ENCODE data around the gene TMEM61. TPM values are rescaled to one million over a fixed set of nuclear protein-coding genes. Genes with fewer than 3 reads are reported as not detected.

TMEM61 gene
- total and polyA plus RNA-seq, 2 of the 8 experiments (the other 6 are each of a cell fraction or from before 2014, with no cell fraction given) = 0.54 to 1.4 TPM

DNA sequence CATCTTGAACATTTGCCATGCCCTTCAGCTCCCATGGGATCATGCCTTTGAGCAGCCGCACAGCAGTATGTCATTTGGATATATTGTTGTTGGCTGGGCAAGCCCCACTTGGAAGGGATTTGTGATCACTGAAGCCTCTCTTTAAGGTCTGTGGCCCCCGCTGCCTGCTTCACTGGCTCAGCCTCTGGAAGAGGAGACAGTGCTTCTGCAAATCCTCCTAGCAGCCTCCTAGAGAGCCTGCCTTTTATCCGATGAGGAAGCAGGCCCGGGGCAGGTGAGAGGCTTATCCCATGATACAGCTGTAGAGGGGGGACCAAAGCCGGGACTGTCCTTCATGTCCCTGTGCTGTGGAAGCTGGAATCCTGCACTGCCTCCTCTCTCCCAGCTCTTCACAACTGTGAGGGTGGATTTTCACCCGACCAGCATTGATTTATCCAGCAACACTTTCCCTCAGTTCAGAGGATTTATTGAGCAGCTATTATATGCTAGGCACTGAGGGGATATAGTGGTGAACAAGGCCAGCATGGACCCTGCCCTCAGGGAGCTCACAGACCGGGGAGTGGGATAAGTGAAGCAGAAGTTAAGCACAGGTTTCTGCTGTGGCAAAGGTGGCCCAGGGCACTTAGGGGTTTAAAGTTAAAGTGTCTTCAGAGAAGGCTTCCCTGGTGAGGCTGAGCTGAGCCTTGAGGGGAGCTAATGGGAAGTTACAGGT lies 3.9 kb downstream of the TMEM61 start:
- Histone ChIP-seq H3K4me3 (ENCODE audit: extremely low read depth in 1 of 4, insufficient read depth in 2 of 4, low read depth in 3 of 4, low read length in 4 of 4) (no peak overlapping the region), H2BK5ac (ENCODE audit: low read depth, low read length) (no peak overlapping the region), H4K5ac (ENCODE audit: insufficient read length, low read depth, low read length) (no peak overlapping the region), H3K14ac (ENCODE audit: insufficient read length) (no peak overlapping the region), H2BK15ac (ENCODE audit: low read length) (no peak overlapping the region), H3K79me2 (ENCODE audit: control insufficient read depth in 1 of 2, insufficient read depth in 2 of 2, low read length in 2 of 2) (no peaks in the 10 kb centered on the region), H4K8ac (ENCODE audit: extremely low read depth, insufficient read depth, low read length) (no peak overlapping the region), H2BK20ac (ENCODE audit: low read length) (no peak overlapping the region), H3K56ac (replicated peaks; ENCODE audit: insufficient read length, low read depth, low read length) (no peak overlapping the region), H3K23me2 (ENCODE audit: low read depth, low read length) (peaks cover 8% of the 10 kb centered on the region), H2BK12ac (ENCODE audit: low read depth, low read length) (peak overlapping the region; percentile 39; the same call in 1 of the 2 replicates), H3K27me3 (replicated peaks in 1 of 4; ENCODE audit: control insufficient read depth in 3 of 4, extremely low read depth in 1 of 4, insufficient read depth in 3 of 4, low read length in 3 of 4) (peaks cover 0 to 22% (median 14%) of the 10 kb centered on the region in 4 experiments; a peak in 6 of 7 replicates), H3K36me3 (ENCODE audit: control insufficient read depth in 2 of 4, insufficient read depth in 4 of 4, low read length in 3 of 4) (no peaks in the 10 kb centered on the region), H2AFZ (ENCODE audit: low read length) (no peak overlapping the region), H3K4me1 (replicated peaks in 1 of 4; ENCODE audit: control insufficient read depth in 3 of 4, insufficient read depth in 4 of 4, low read length in 3 of 4) (peaks cover 4 to 8% (median 6%) of the 10 kb centered on the region in 4 experiments; a peak in 5 of 7 replicates), H3K4ac (replicated peaks; ENCODE audit: insufficient read length, low read depth, low read length) (no peak overlapping the region), H4K91ac (replicated peaks; ENCODE audit: insufficient read length, low read length) (no peak overlapping the region), H3K4me2 (ENCODE audit: insufficient read depth in 1 of 2, low read depth in 2 of 2, low read length in 2 of 2) (no peak overlapping the region), H3K9me3 (ENCODE audit: insufficient read depth in 2 of 2, low read depth in 1 of 2, low read length in 1 of 2) (no peaks in the 10 kb centered on the region), H3K27ac (ENCODE audit: low read depth, low read length) (no peak overlapping the region), H4K20me1 (replicated peaks in 1 of 2; ENCODE audit: control insufficient read depth in 1 of 2, insufficient read depth in 2 of 2, low read length in 2 of 2) (no peaks in the 10 kb centered on the region), H2AK5ac (ENCODE audit: low read depth, low read length) (no peak overlapping the region), H3K23ac (ENCODE audit: insufficient read length) (no peak overlapping the region), H3K79me1 (ENCODE audit: low read depth, low read length) (no peaks in the 10 kb centered on the region), H3K9ac (replicated peaks in 1 of 4; ENCODE audit: extremely low read depth in 1 of 4, low read depth in 3 of 4, low read length in 3 of 4) (no peak overlapping the region; a peak in 1 of 7 replicates), H3K18ac (ENCODE audit: extremely low read depth, low read length) (no peak overlapping the region), H2BK120ac (replicated peaks; ENCODE audit: low read depth, low read length) (no peak overlapping the region)
- ChIA-PET CTCF (ENCODE audit: partially characterized antibody) (interaction anchor here (0.6 to 18.4 kb wide), 9 partner anchors 9 to 57 kb away, joined by 3 to 436 read pairs (median 5); partner anchors contain the start of gene BSND), POLR2A (ENCODE audit: partially characterized antibody) (interaction anchor here (1.2 kb wide), 1 partner anchor 22 kb away, joined by 3 read pairs; no protein-coding TSS in a partner anchor)
- DNase-seq (ENCODE audit: low read depth in 1 of 2, low spot score in 2 of 2) (no peak), FAIRE-seq (no peak)
- WGBS, 2 experiments (ENCODE audit: extremely low coverage in 1 of 2, insufficient coverage in 1 of 2, insufficient read length in 1 of 2, insufficient replicate concordance in 2 of 2, low coverage in 1 of 2, low lambda C conversion rate in 2 of 2, missing lambda C conversion rate in 1 of 2) = 74% methylated on average over 7 of the region's 7 CpGs; no CpG with 5 or more reads in 1 of the 2 experiments
- TF ChIP-seq NRF1 (IDR thresholded peaks at IDR 0.05; ENCODE audit: low read depth, low read length) (no peak), BCL11A (IDR thresholded peaks at IDR 0.05; ENCODE audit: low read depth in 2 of 2, low read length in 2 of 2) (no peak), SIN3A (conservative IDR thresholded peaks at IDR 0.05 in 1 of 2, IDR thresholded peaks at IDR 0.05 in 1 of 2; ENCODE audit: low read depth in 1 of 2, low read length in 2 of 2) (no peak), ATF2 (IDR thresholded peaks at IDR 0.05; ENCODE audit: low read length) (no peak), FOSL1 (IDR thresholded peaks at IDR 0.05; ENCODE audit: insufficient read depth, low read depth, low read length) (no peak), SP2 (IDR thresholded peaks at IDR 0.05; ENCODE audit: low read length) (no peak), KDM1A (IDR thresholded peaks at IDR 0.05; ENCODE audit: borderline replicate concordance, low read length) (no peak), SP4 (IDR thresholded peaks at IDR 0.05; ENCODE audit: low read length) (no peak), NANOG (IDR thresholded peaks at IDR 0.05; ENCODE audit: insufficient read depth, low read depth, low read length, poor library complexity, severe bottlenecking) (no peak)
- TF ChIP-seq, protein P1, sequence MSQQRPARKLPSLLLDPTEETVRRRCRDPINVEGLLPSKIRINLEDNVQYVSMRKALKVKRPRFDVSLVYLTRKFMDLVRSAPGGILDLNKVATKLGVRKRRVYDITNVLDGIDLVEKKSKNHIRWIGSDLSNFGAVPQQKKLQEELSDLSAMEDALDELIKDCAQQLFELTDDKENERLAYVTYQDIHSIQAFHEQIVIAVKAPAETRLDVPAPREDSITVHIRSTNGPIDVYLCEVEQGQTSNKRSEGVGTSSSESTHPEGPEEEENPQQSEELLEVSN (IDR thresholded peaks at IDR 0.05) = no peak

Data from H1 (cell line).